Activated naive CD4-positive, alpha-beta T cell treated with anti-CD3 and anti-CD28 coated beads for 36 hours (primary cell): ENCODE data around the gene ZNF496. TPM values are rescaled to one million over a fixed set of nuclear protein-coding genes. Genes with fewer than 3 reads are reported as not detected.
"Not testable (repeated sequence)": the region's sequence is repeated elsewhere in the genome, so short reads cannot be mapped to it uniquely, and the experiment has no call there.

Experiments used
- CTCF ChIA-PET: fragments of 350-600 bp; sonication (Branson Sonifier 250); formaldehyde crosslinking; loops from one replicate; lab custom pipeline; 2021; ENCODE audit warnings: antibody characterized with exemption; lab: Charles Lee
- DNase-seq: peaks from one replicate; pipeline ENCODE4 v3.0.0-alpha.2; 2020
- H3K27ac Mint-ChIP-seq: one replicate; pipeline ENCODE4 v1.8.0; 2021; ENCODE audit warnings: mild to moderate bottlenecking, mixed read lengths
- H3K27me3 Mint-ChIP-seq: one replicate; pipeline ENCODE4 v1.8.0; 2021; ENCODE audit warnings: low read depth, mixed read lengths
- H3K36me3 Mint-ChIP-seq: one replicate; pipeline ENCODE4 v1.8.0; 2021; ENCODE audit warnings: low read depth, mixed read lengths
- H3K4me1 Mint-ChIP-seq: one replicate; pipeline ENCODE4 v1.8.0; 2021; ENCODE audit warnings: low read depth, mixed read lengths
- H3K4me3 Mint-ChIP-seq: one replicate; pipeline ENCODE4 v1.8.0; 2021; ENCODE audit warnings: mild to moderate bottlenecking, moderate library complexity, mixed read lengths
- H3K9me3 Mint-ChIP-seq: one replicate; pipeline ENCODE4 v1.8.0; 2021; ENCODE audit warnings: mixed read lengths
- intact Hi-C: fragments of 100-400 bp; cut with micrococcal nuclease; formaldehyde crosslinking; loops from one replicate; pipeline ENCODE4 v1.15.1; 2023
- total RNA-seq, 2 experiments: library from RNA; stranded (reverse); gene quantifications; one replicate each; pipeline ENCODE4 v1.2.3, GENCODE V29; 2021

Gene ZNF496
- total RNA-seq, 2 experiments from 2014 or later = 9.8 to 10.6 TPM

DNA sequence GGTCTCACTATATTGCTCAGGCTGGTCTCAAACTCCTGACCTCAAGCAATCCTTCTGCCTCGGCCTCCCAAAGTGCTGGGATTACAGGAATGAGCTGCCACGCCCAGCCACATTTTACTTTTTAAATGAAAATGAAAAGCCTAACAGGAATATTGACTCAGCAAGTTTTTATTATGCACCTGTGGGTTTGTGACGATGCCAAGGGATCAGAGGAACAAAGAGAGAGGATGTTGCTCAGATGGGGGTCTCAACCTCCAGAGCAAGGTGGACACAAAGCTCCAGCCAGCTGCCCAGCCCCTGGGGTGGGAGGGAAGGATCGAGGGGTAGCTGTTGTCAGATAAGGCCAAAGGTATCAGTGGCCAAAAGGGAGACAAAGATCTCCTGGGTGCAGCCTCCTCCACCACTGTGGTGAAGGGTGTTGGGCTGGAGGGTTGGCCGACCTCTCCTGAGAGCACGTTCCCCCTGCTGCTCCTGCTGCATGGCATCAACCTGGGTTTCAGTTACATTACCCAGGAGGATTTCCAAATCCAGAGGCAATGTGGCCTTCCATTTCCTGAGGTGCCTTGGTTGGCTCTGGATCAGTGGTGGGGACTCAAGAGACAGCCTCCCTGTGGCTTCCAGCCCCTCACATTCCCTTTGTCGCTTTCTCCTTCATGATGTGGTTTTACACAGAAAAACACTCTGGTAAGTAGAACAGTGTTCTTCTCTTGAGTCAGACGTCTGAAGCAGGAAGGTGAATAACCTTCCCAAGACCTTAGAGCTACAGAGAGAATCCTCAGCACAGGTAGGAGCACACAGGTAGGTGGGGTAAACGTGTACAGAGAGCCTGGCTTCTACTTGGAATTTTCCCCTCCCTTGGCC, 34.2 kb downstream of the ZNF496 start:
- no peak overlapping the region for H3K27ac Mint-ChIP-seq
- intact Hi-C loops = no loop called here
- H3K4me3 Mint-ChIP-seq = no peak overlapping the region
- peaks cover 19% of the 10 kb centered on the region for H3K36me3 Mint-ChIP-seq
- no peak for DNase-seq
- no peaks in the 10 kb centered on the region for H3K27me3 Mint-ChIP-seq
- peaks cover 3% of the 10 kb centered on the region for H3K4me1 Mint-ChIP-seq
- CTCF ChIA-PET = no interaction called here
- no peaks in the 10 kb centered on the region for H3K9me3 Mint-ChIP-seq

DNA sequence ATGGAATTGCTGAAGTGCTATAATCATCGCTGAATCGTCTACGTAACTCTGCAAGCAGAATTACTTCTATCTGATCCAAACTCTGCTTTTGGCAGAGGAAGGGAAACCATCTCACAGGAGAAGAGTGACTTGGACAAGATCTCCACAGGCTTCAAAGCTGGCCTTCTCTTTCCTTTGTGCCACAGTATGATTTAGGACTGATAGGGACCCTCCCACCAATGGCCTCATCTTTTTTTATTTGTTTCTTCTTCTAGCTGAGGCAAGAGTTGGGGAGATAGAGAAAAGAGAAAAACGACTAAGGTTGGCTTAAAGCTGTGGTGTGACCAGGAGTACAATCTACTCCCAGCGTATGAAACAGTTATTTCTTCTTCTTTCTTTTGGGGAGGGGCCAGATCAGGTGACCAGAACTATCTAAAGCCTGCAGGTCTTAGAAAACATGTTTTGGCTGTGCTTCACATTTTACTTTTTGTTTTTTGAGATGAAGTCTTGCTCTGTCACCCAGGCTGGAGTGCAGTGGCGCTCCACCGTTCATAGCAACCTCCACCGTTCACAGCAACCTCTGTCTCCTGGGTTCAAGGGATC, 35.0 kb downstream of the ZNF496 start:
- Mint-ChIP-seq H3K4me1 (peaks cover 3% of the 10 kb centered on the region), H3K4me3 (no peak overlapping the region), H3K27ac (no peak overlapping the region), H3K36me3 (peaks cover 15% of the 10 kb centered on the region), H3K9me3 (no peaks in the 10 kb centered on the region), H3K27me3 (no peaks in the 10 kb centered on the region)
- no peak for DNase-seq
- CTCF ChIA-PET = no interaction called here
- intact Hi-C loops = no loop called here

GRCh38 chr1:247295746-247296145, 35.9 kb downstream of the ZNF496 start:
- CTCF ChIA-PET = no interaction called here
- no peaks in the 10 kb centered on the region for H3K9me3 Mint-ChIP-seq
- H3K27ac Mint-ChIP-seq = no peak overlapping the region

GRCh38 chr1:247295274-247295684, 36.4 kb downstream of the ZNF496 start:
- H3K9me3 Mint-ChIP-seq = no peaks in the 10 kb centered on the region
- CTCF ChIA-PET = no interaction called here
- DNase-seq = no peak

More at GRCh38 chr1:247295746-247296145, 35.9 kb downstream of the ZNF496 start:
- DNase-seq = no peak
- no peak overlapping the region for H3K4me3 Mint-ChIP-seq
- peaks cover 3% of the 10 kb centered on the region for H3K4me1 Mint-ChIP-seq
- H3K27me3 Mint-ChIP-seq = no peaks in the 10 kb centered on the region
- intact Hi-C loops = no loop called here
- peaks cover 13% of the 10 kb centered on the region for H3K36me3 Mint-ChIP-seq

GRCh38 chr1:247294282-247294681, 37.4 kb downstream of the ZNF496 start:
- intact Hi-C loops = no loop called here
- DNase-seq = no peak
- Mint-ChIP-seq H3K4me3 (no peak overlapping the region), H3K27me3 (no peaks in the 10 kb centered on the region), H3K4me1 (peaks cover 3% of the 10 kb centered on the region), H3K9me3 (no peaks in the 10 kb centered on the region), H3K36me3 (peaks cover 8% of the 10 kb centered on the region), H3K27ac (no peak overlapping the region)
- CTCF ChIA-PET = no interaction called here

More at GRCh38 chr1:247295274-247295684, 36.4 kb downstream of the ZNF496 start:
- Mint-ChIP-seq H3K27me3 (no peaks in the 10 kb centered on the region), H3K4me3 (no peak overlapping the region), H3K4me1 (peaks cover 3% of the 10 kb centered on the region), H3K36me3 (peaks cover 13% of the 10 kb centered on the region), H3K27ac (no peak overlapping the region)
- intact Hi-C loops = no loop called here

DNA sequence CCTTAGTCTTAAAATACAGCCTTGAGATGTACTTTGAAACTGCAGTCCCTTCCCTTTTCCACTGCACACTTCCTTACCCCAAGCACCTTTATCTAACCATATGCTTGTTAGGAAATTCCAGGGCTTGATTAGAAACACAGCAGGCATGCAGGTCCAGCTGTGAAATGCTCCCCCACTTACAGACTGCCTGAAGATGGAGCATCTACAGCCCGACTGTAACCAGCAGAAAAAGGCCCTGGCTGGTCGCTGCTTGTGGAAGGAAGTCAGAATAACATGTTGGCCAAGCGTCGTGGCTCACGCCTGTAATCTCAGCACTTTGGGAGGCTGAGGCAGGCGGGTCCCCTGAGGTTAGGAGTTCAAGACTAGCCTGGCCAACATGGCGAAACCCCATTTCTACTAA, 38.6 kb downstream of the ZNF496 start:
- peaks cover 3% of the 10 kb centered on the region for H3K4me1 Mint-ChIP-seq
- peaks cover 1% of the 10 kb centered on the region for H3K9me3 Mint-ChIP-seq
- H3K27ac Mint-ChIP-seq = no peak overlapping the region
- DNase-seq = no peak
- CTCF ChIA-PET = no interaction called here
- H3K4me3 Mint-ChIP-seq = no peak overlapping the region
- peaks cover 3% of the 10 kb centered on the region for H3K36me3 Mint-ChIP-seq
- intact Hi-C loops = no loop called here
- no peaks in the 10 kb centered on the region for H3K27me3 Mint-ChIP-seq

GRCh38 chr1:247291833-247292561, 39.7 kb downstream of the ZNF496 start:
- intact Hi-C loops = no loop called here
- Mint-ChIP-seq H3K9me3 (peaks cover 11% of the 10 kb centered on the region), H3K36me3 (no peaks in the 10 kb centered on the region), H3K27ac (no peak overlapping the region), H3K4me1 (no peaks in the 10 kb centered on the region), H3K4me3 (no peak overlapping the region), H3K27me3 (no peaks in the 10 kb centered on the region)
- DNase-seq = no peak
- CTCF ChIA-PET = interaction anchor here (0.5 kb wide), 1 partner anchor 121 kb away, joined by 3 read pairs; no protein-coding TSS in a partner anchor

DNA sequence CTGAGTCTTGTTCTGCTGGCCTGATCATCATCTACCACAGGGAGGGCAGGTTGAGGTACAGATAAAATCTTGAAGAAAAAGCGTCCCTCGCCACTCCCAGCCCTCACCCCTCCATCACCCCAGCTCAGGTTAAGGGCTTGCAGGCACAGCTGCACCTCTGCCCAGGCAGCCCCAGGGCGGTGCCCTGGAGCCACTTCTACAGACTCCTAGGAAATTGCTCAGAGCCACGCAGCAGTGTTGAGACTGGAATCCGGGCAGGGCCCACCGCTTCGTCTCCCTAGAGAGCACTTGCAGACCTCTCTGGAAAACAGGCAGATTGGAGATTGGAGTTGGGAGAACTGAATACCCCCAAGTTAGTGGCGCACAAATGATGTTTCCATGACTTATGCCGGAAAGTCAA, 40.5 kb downstream of the ZNF496 start:
- Mint-ChIP-seq H3K4me3 (no peak overlapping the region), H3K9me3 (peaks cover 13% of the 10 kb centered on the region), H3K27ac (no peak overlapping the region), H3K36me3 (peaks cover 1% of the 10 kb centered on the region), H3K27me3 (no peaks in the 10 kb centered on the region), H3K4me1 (no peaks in the 10 kb centered on the region)
- no peak for DNase-seq
- intact Hi-C loops = no loop called here
- CTCF ChIA-PET = no interaction called here

DNA sequence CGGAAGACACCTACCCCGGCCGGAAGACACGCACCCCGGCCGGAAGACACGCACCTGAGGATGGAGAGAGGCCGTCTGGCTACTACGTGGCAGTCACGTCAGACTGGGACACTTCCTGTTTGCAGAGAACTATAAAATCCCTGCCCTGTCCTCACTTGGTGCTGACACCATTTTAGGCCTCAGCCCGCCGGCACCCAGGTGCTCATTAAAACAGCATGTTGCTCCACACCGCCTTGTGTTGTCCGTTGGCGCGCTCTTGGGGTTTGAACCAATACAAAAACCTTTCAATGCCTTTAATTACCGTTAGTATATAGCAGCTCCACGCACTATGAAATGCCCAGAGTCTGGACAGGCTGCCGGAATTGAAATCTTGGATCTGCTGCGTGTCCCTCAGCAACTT, 41.1 kb downstream of the ZNF496 start:
- CTCF ChIA-PET = no interaction called here
- Mint-ChIP-seq H3K36me3 (peaks cover 4% of the 10 kb centered on the region), H3K9me3 (peaks cover 13% of the 10 kb centered on the region), H3K27ac (no peak overlapping the region), H3K27me3 (no peaks in the 10 kb centered on the region), H3K4me3 (no peak overlapping the region), H3K4me1 (no peaks in the 10 kb centered on the region)
- DNase-seq = no peak
- intact Hi-C loops = no loop called here

- H3K27ac Mint-ChIP-seq, intact Hi-C loops, H3K27me3 Mint-ChIP-seq, CTCF ChIA-PET, H3K4me1 Mint-ChIP-seq, H3K4me3 Mint-ChIP-seq, DNase-seq, H3K36me3 Mint-ChIP-seq: not testable (repeated sequence)
- H3K9me3 Mint-ChIP-seq = peaks cover 13% of the 10 kb centered on the region
Observed at GRCh38 chr1:247289274-247289892, 42.3 kb downstream of the ZNF496 start.

- H3K27ac Mint-ChIP-seq = no peak overlapping the region
- intact Hi-C loops = no loop called here
- H3K4me1 Mint-ChIP-seq = no peaks in the 10 kb centered on the region
- H3K9me3 Mint-ChIP-seq = peaks cover 13% of the 10 kb centered on the region
- no peak overlapping the region for H3K4me3 Mint-ChIP-seq
- no peak for DNase-seq
- CTCF ChIA-PET = no interaction called here
- no peaks in the 10 kb centered on the region for H3K27me3 Mint-ChIP-seq
- peaks cover 4% of the 10 kb centered on the region for H3K36me3 Mint-ChIP-seq
Observed at GRCh38 chr1:247288341-247288740, 43.3 kb downstream of the ZNF496 start.

- no peak overlapping the region for H3K4me3 Mint-ChIP-seq
- CTCF ChIA-PET = no interaction called here
- H3K36me3 Mint-ChIP-seq = peaks cover 4% of the 10 kb centered on the region
- H3K4me1 Mint-ChIP-seq = no peaks in the 10 kb centered on the region
- peaks cover 13% of the 10 kb centered on the region for H3K9me3 Mint-ChIP-seq
- intact Hi-C loops = no loop called here
- H3K27ac Mint-ChIP-seq = no peak overlapping the region
- no peak for DNase-seq
- no peaks in the 10 kb centered on the region for H3K27me3 Mint-ChIP-seq
Observed at GRCh38 chr1:247287460-247287859, 44.2 kb downstream of the ZNF496 start.
